Measurements from ENCODE around the gene PTBP1. TPM values are rescaled to one million over a fixed set of nuclear protein-coding genes. Genes with fewer than 3 reads are reported as not detected.
A peak's percentile ranks its signal among the peaks of the same experiment; 100 is the strongest.

The PTBP1 gene
- total and polyA plus RNA-seq, 9 of the 15 experiments (the other 6 are each of a cell fraction or from before 2014, with no cell fraction given) = 14.0 to 759 (median 234) TPM

DNA sequence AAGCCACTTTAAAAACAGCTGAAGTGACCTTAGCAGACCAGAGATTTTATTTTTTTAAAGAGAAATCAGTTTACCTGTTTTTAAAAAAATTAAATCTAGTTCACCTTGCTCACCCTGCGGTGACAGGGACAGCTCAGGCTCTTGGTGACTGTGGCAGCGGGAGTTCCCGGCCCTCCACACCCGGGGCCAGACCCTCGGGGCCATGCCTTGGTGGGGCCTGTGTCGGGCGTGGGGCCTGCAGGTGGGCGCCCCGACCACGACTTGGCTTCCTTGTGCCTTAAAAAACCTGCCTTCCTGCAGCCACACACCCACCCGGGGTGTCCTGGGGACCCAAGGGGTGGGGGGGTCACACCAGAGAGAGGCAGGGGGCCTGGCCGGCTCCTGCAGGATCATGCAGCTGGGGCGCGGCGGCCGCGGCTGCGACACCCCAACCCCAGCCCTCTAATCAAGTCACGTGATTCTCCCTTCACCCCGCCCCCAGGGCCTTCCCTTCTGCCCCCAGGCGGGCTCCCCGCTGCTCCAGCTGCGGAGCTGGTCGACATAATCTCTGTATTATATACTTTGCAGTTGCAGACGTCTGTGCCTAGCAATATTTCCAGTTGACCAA is 13.7 kb downstream of the PTBP1 start (continued):
- TF ChIP-seq, protein P1, sequence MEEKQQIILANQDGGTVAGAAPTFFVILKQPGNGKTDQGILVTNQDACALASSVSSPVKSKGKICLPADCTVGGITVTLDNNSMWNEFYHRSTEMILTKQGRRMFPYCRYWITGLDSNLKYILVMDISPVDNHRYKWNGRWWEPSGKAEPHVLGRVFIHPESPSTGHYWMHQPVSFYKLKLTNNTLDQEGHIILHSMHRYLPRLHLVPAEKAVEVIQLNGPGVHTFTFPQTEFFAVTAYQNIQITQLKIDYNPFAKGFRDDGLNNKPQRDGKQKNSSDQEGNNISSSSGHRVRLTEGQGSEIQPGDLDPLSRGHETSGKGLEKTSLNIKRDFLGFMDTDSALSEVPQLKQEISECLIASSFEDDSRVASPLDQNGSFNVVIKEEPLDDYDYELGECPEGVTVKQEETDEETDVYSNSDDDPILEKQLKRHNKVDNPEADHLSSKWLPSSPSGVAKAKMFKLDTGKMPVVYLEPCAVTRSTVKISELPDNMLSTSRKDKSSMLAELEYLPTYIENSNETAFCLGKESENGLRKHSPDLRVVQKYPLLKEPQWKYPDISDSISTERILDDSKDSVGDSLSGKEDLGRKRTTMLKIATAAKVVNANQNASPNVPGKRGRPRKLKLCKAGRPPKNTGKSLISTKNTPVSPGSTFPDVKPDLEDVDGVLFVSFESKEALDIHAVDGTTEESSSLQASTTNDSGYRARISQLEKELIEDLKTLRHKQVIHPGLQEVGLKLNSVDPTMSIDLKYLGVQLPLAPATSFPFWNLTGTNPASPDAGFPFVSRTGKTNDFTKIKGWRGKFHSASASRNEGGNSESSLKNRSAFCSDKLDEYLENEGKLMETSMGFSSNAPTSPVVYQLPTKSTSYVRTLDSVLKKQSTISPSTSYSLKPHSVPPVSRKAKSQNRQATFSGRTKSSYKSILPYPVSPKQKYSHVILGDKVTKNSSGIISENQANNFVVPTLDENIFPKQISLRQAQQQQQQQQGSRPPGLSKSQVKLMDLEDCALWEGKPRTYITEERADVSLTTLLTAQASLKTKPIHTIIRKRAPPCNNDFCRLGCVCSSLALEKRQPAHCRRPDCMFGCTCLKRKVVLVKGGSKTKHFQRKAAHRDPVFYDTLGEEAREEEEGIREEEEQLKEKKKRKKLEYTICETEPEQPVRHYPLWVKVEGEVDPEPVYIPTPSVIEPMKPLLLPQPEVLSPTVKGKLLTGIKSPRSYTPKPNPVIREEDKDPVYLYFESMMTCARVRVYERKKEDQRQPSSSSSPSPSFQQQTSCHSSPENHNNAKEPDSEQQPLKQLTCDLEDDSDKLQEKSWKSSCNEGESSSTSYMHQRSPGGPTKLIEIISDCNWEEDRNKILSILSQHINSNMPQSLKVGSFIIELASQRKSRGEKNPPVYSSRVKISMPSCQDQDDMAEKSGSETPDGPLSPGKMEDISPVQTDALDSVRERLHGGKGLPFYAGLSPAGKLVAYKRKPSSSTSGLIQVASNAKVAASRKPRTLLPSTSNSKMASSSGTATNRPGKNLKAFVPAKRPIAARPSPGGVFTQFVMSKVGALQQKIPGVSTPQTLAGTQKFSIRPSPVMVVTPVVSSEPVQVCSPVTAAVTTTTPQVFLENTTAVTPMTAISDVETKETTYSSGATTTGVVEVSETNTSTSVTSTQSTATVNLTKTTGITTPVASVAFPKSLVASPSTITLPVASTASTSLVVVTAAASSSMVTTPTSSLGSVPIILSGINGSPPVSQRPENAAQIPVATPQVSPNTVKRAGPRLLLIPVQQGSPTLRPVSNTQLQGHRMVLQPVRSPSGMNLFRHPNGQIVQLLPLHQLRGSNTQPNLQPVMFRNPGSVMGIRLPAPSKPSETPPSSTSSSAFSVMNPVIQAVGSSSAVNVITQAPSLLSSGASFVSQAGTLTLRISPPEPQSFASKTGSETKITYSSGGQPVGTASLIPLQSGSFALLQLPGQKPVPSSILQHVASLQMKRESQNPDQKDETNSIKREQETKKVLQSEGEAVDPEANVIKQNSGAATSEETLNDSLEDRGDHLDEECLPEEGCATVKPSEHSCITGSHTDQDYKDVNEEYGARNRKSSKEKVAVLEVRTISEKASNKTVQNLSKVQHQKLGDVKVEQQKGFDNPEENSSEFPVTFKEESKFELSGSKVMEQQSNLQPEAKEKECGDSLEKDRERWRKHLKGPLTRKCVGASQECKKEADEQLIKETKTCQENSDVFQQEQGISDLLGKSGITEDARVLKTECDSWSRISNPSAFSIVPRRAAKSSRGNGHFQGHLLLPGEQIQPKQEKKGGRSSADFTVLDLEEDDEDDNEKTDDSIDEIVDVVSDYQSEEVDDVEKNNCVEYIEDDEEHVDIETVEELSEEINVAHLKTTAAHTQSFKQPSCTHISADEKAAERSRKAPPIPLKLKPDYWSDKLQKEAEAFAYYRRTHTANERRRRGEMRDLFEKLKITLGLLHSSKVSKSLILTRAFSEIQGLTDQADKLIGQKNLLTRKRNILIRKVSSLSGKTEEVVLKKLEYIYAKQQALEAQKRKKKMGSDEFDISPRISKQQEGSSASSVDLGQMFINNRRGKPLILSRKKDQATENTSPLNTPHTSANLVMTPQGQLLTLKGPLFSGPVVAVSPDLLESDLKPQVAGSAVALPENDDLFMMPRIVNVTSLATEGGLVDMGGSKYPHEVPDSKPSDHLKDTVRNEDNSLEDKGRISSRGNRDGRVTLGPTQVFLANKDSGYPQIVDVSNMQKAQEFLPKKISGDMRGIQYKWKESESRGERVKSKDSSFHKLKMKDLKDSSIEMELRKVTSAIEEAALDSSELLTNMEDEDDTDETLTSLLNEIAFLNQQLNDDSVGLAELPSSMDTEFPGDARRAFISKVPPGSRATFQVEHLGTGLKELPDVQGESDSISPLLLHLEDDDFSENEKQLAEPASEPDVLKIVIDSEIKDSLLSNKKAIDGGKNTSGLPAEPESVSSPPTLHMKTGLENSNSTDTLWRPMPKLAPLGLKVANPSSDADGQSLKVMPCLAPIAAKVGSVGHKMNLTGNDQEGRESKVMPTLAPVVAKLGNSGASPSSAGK (IDR thresholded peaks at IDR 0.05) = no peak
- TF ChIP-seq FOXA3 (CRISPR knock-in tag; conservative IDR thresholded peaks at IDR 0.05 in 1 of 2, IDR thresholded peaks at IDR 0.05 in 1 of 2) = no peak
- no peak for TF ChIP-seq ZNF436 (CRISPR knock-in tag; IDR thresholded peaks at IDR 0.05)
- 0 out of 2 replicates have a peak, but pooled peaks have one; percentile 12 for TF ChIP-seq POLR2AphosphoS5 (IDR thresholded peaks at IDR 0.05; ENCODE audit: control insufficient read depth, insufficient read depth, low read depth, low read length)
- no peak for TF ChIP-seq SIN3B (IDR thresholded peaks at IDR 0.05; ENCODE audit: low read depth)
- TF ChIP-seq NR2F6 (CRISPR knock-in tag; IDR thresholded peaks at IDR 0.05) = no peak
- TF ChIP-seq, protein P2, sequence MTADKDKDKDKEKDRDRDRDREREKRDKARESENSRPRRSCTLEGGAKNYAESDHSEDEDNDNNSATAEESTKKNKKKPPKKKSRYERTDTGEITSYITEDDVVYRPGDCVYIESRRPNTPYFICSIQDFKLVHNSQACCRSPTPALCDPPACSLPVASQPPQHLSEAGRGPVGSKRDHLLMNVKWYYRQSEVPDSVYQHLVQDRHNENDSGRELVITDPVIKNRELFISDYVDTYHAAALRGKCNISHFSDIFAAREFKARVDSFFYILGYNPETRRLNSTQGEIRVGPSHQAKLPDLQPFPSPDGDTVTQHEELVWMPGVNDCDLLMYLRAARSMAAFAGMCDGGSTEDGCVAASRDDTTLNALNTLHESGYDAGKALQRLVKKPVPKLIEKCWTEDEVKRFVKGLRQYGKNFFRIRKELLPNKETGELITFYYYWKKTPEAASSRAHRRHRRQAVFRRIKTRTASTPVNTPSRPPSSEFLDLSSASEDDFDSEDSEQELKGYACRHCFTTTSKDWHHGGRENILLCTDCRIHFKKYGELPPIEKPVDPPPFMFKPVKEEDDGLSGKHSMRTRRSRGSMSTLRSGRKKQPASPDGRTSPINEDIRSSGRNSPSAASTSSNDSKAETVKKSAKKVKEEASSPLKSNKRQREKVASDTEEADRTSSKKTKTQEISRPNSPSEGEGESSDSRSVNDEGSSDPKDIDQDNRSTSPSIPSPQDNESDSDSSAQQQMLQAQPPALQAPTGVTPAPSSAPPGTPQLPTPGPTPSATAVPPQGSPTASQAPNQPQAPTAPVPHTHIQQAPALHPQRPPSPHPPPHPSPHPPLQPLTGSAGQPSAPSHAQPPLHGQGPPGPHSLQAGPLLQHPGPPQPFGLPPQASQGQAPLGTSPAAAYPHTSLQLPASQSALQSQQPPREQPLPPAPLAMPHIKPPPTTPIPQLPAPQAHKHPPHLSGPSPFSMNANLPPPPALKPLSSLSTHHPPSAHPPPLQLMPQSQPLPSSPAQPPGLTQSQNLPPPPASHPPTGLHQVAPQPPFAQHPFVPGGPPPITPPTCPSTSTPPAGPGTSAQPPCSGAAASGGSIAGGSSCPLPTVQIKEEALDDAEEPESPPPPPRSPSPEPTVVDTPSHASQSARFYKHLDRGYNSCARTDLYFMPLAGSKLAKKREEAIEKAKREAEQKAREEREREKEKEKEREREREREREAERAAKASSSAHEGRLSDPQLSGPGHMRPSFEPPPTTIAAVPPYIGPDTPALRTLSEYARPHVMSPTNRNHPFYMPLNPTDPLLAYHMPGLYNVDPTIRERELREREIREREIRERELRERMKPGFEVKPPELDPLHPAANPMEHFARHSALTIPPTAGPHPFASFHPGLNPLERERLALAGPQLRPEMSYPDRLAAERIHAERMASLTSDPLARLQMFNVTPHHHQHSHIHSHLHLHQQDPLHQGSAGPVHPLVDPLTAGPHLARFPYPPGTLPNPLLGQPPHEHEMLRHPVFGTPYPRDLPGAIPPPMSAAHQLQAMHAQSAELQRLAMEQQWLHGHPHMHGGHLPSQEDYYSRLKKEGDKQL (CRISPR knock-in tag; IDR thresholded peaks at IDR 0.05; ENCODE audit: borderline replicate concordance) = no peak
- TF ChIP-seq ZBTB34 (CRISPR knock-in tag; IDR thresholded peaks at IDR 0.05) = no peak

All from K562 (cell line).